ENCODE data around the gene AGAP1.

- TF ChIP-seq CTCF (IDR thresholded peaks at IDR 0.05; ENCODE audit: low read depth, low read length, missing input control) (peak; percentile 28), JUND (IDR thresholded peaks at IDR 0.05) (no peak), YY1 (IDR thresholded peaks at IDR 0.05) (no peak), ZBTB33 (IDR thresholded peaks at IDR 0.05) (no peak), REST (IDR thresholded peaks at IDR 0.05) (no peak), FOXA1 (IDR thresholded peaks at IDR 0.05) (no peak), MAX (IDR thresholded peaks at IDR 0.05) (no peak), TAF1 (conservative IDR thresholded peaks at IDR 0.05) (no peak)
These were observed 176.4 kb downstream of the AGAP1 start for GRCh38 chr2:235669983-235670962.

Data from liver (tissue), 3 donors.